SU-DHL-6 (cell line): Measurements from ENCODE around the gene ATOH8.

Experiments used
- CTCF ChIP-seq: fragments of 200-600 bp; sonication (generic); IDR thresholded peaks from one replicate; pipeline ENCODE4 v1.5.1; 2017; ENCODE audit warnings: antibody characterized with exemption, mild to moderate bottlenecking, low read length, moderate library complexity; ENCODE audit not compliant: insufficient read depth, poor library complexity, severe bottlenecking
- EZH2phosphoT487 ChIP-seq: fragments of 200-600 bp; sonication (generic), shearing (Covaris generic); conservative IDR thresholded peaks from 2 replicates; pipeline ENCODE4 v1.6.1; 2018; ENCODE audit warnings: mild to moderate bottlenecking, antibody characterized with exemption, low read length, moderate library complexity, mixed read lengths

- TF ChIP-seq CTCF (no peak), EZH2phosphoT487 (no peak)
Measured at GRCh38 chr2:85716346-85716914, 37.4 kb upstream of the ATOH8 start.
